ENCODE data around the gene SLC25A29.

Gene SLC25A29

DNA sequence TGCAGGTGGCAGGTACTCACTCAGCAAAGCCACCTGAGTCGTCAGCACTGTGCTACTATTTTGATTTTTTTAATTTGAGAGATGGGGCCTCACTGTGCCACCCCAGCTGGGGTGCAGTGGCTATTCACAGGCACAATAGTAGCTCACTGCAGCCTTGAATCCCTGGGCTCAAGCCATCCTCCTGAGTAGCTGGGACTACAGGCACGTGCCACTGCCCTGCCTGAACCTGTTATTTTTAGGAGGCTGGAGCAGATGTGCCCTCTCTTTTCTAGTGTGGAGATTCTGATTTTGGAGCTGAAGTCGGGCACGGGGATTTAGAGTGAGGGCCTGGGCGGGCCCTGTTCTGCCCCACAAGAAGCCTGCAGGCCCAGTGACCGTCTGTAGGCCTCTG, 34.2 kb upstream of the SLC25A29 start:
- Mint-ChIP-seq H3K9me3 (peaks cover 4% of the 10 kb centered on the region), H3K4me1 (peaks cover 25% of the 10 kb centered on the region), H3K36me3 (ENCODE audit: low read depth) (peaks cover 66% of the 10 kb centered on the region), H3K4me3 (no peak overlapping the region), H3K27me3 (ENCODE audit: low read depth, poor library complexity) (peaks cover 3% of the 10 kb centered on the region), H3K27ac (peak overlapping the region; percentile 93)
- no peak for DNase-seq
- TF ChIP-seq, protein P1, sequence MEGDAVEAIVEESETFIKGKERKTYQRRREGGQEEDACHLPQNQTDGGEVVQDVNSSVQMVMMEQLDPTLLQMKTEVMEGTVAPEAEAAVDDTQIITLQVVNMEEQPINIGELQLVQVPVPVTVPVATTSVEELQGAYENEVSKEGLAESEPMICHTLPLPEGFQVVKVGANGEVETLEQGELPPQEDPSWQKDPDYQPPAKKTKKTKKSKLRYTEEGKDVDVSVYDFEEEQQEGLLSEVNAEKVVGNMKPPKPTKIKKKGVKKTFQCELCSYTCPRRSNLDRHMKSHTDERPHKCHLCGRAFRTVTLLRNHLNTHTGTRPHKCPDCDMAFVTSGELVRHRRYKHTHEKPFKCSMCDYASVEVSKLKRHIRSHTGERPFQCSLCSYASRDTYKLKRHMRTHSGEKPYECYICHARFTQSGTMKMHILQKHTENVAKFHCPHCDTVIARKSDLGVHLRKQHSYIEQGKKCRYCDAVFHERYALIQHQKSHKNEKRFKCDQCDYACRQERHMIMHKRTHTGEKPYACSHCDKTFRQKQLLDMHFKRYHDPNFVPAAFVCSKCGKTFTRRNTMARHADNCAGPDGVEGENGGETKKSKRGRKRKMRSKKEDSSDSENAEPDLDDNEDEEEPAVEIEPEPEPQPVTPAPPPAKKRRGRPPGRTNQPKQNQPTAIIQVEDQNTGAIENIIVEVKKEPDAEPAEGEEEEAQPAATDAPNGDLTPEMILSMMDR (IDR thresholded peaks at IDR 0.05): no peak

DNA sequence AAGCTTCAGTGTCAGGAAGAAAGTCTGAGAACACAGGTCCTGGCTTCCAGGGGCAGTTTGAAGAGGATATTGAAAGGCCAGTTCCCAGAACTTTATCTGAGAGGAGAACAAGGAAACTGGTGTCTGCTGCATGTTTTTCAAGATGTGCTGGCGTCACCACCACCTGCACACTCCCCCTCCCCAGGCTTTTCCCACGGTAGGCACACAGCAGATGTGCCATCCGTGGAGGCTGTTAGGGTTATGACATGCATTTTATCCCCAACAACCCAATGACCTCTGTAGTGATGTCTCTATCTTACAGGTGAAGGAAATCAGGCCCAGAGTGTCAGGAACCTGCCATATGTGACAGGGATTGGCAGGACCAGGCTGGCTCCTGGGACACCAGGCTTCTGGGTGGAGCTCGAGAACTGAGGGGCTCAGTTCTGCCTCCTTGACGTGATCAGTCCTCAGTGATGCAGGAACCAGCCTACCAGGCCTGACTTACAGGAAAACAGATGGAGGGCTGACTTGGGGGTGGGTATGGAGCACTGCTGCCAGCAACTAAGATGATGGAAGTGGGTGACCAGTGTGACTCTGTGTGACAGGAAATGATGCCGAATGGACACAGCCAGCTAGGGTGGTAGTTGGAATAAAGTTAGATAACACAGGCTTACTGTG, 33.6 kb upstream of the SLC25A29 start:
- TF ChIP-seq, protein P1 (IDR thresholded peaks at IDR 0.05): no peak
- Mint-ChIP-seq H3K9me3 (peaks cover 4% of the 10 kb centered on the region), H3K27me3 (ENCODE audit: low read depth, poor library complexity) (peaks cover 3% of the 10 kb centered on the region), H3K36me3 (ENCODE audit: low read depth) (peaks cover 68% of the 10 kb centered on the region), H3K4me1 (peaks cover 25% of the 10 kb centered on the region), H3K4me3 (no peak overlapping the region), H3K27ac (peak overlapping the region; percentile 93)
- no peak for DNase-seq

DNA sequence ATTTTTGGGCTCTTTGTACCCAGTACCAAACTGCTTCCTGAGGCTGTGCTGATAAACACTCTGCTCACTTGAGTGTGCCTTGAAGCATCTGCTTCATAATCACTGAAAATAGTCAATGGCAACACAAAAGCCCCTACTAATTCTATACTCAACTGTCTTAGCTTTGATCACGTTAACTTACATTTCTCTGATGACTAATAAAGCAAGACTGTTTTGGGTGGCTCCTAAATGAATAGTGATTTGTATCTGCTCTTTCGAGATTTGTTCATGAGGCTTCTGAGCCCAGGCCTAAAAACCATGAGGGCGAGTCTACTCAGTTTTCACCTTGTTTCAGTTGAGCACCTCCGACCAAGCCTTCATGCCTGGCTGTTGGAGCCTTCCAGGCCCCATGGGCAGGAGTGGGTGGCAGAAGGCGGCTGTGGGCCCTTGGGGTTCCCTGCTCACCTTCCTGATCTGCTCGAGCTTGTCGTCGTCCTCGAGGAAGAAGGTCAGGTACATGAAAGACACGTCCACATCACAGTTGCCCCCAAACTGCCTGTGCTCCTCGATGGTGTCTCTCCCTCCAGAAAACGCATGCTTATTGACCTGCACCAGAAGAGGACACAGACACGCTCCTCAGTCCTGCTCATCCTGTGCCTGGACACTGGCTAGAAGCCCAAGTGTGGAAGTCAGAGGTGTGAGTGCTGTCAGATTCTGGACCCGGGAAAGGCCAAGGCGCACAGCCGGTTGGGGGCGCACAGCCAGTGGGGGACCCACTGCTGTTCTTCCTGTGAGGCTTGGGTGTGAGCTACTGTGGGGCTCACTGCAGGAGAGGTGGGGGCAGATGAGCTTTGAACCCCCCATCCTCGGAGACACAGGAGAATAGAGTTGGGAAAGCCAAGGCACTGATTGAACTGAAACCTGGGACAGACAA, 30.6 kb upstream of the SLC25A29 start:
- H3K36me3 Mint-ChIP-seq (ENCODE audit: low read depth): peaks cover 51% of the 10 kb centered on the region
- no peak for DNase-seq
- TF ChIP-seq, protein P1 (IDR thresholded peaks at IDR 0.05): no peak
- peaks cover 23% of the 10 kb centered on the region for H3K4me1 Mint-ChIP-seq
- no peak overlapping the region for H3K4me3 Mint-ChIP-seq
- H3K27me3 Mint-ChIP-seq (ENCODE audit: low read depth, poor library complexity): peaks cover 3% of the 10 kb centered on the region
- peak overlapping the region; percentile 63 for H3K27ac Mint-ChIP-seq
- no peaks in the 10 kb centered on the region for H3K9me3 Mint-ChIP-seq

DNA sequence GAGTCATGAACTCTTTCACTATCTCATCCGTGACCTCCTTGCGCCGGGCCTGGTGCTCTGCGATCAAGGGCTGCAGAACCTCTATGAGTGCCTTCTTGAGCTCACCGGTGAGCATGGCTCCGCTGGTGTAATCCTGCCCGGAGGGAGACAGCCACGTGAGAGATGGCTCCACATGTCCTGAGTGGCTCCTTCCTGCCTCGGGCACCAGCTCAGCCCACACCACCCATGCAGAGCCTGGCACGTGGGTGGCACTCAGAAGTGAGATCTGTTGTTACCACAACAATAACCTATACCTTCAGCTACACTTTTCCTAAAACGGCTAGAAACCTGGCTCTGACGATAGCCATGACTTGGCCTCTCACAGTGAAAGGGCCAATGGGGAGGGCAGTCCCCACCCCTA, 28.7 kb upstream of the SLC25A29 start:
- Mint-ChIP-seq H3K36me3 (ENCODE audit: low read depth) (peaks cover 34% of the 10 kb centered on the region), H3K27me3 (ENCODE audit: low read depth, poor library complexity) (no peaks in the 10 kb centered on the region), H3K27ac (peak overlapping the region; percentile 74), H3K4me3 (no peak overlapping the region), H3K9me3 (no peaks in the 10 kb centered on the region), H3K4me1 (peaks cover 24% of the 10 kb centered on the region)
- DNase-seq: no peak
- TF ChIP-seq, protein P1 (IDR thresholded peaks at IDR 0.05): no peak

DNA sequence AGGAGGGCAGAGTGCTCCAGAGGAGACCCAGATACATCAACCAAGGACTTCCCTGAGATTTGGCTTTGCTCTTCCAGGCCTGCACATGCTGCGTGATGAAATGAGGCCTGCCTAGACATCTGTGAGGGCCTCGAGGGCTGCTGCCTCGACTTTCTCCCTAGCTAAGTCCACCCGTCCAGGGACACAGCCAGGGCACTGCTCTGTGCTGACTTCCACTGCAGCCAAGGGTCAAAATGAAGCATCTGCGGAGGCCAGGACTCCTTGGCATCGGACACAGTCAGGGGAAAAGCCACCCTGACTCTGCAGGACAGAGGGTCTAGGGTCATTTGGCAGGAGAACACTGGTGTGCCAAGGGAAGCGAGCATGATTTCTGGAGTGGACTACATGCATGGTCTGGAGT, 27.6 kb upstream of the SLC25A29 start:
- DNase-seq: no peak

More for the DNA sequence above, 27.6 kb upstream of the SLC25A29 start:
- Mint-ChIP-seq H3K9me3 (no peaks in the 10 kb centered on the region), H3K27ac (no peak overlapping the region), H3K4me1 (peaks cover 29% of the 10 kb centered on the region), H3K36me3 (ENCODE audit: low read depth) (peaks cover 30% of the 10 kb centered on the region), H3K27me3 (ENCODE audit: low read depth, poor library complexity) (no peaks in the 10 kb centered on the region), H3K4me3 (no peak overlapping the region)
- TF ChIP-seq, protein P1 (IDR thresholded peaks at IDR 0.05): no peak
